DND-41 (cell line): ENCODE data around the gene LAMTOR2.

Source experiments
- ATAC-seq: fragments of 200-7000 bp; cut with Tn5 transposase; 3 replicates; pipeline ENCODE4 v1.9.1; 2021; ENCODE audit warnings: low read depth; ENCODE audit not compliant: insufficient read depth
- DNase-seq: peaks from one replicate; pipeline ENCODE4 v3.0.0-alpha.2; 2020
- H2AFZ ChIP-seq: 2 replicates; pipeline ENCODE4 v1.6.0; 2012; ENCODE audit warnings: low read depth, low read length
- H3K27ac ChIP-seq: 2 replicates; pipeline ENCODE4 v1.5.1; 2012; ENCODE audit warnings: low read length, inconsistent platforms
- H3K27me3 ChIP-seq: fragments of 200-600 bp; sonication (generic); 2 replicates; pipeline ENCODE4 v1.6.0; 2012; ENCODE audit warnings: low read length, mild to moderate bottlenecking, inconsistent platforms; ENCODE audit not compliant: insufficient read depth, poor library complexity
- H3K36me3 ChIP-seq: 2 replicates; pipeline ENCODE4 v1.5.1; 2012; ENCODE audit warnings: low read length, inconsistent platforms; ENCODE audit not compliant: insufficient read depth
- H3K4me1 ChIP-seq: 2 replicates; pipeline ENCODE4 v1.5.1; 2012; ENCODE audit warnings: mild to moderate bottlenecking, low read length; ENCODE audit not compliant: insufficient read depth
- H3K4me2 ChIP-seq: 2 replicates; pipeline ENCODE4 v1.6.0; 2012; ENCODE audit warnings: mild to moderate bottlenecking, moderate library complexity, low read length, inconsistent platforms; ENCODE audit not compliant: insufficient read depth
- H3K4me3 ChIP-seq, 2 experiments: fragments of 200-600 bp in 1 of 2; shearing (Covaris generic) in 1 of 2; 2 replicates each; pipeline ENCODE4 v1.5.1; 2012 to 2016; ENCODE audit warnings: inconsistent platforms in 2 of 2, low read length in 2 of 2, mild to moderate bottlenecking in 2 of 2, low read depth in 1 of 2, moderate library complexity in 1 of 2
- H3K79me2 ChIP-seq: 2 replicates; pipeline ENCODE4 v1.6.0; 2012; ENCODE audit warnings: low read length, inconsistent platforms; ENCODE audit not compliant: insufficient read depth
- H3K9ac ChIP-seq: 2 replicates; pipeline ENCODE4 v1.6.0; 2012; ENCODE audit warnings: low read depth, mild to moderate bottlenecking, inconsistent platforms, low read length, moderate library complexity
- H3K9me3 ChIP-seq: 2 replicates; pipeline ENCODE4 v1.5.1; 2012; ENCODE audit warnings: low read length, moderate library complexity, mild to moderate bottlenecking, inconsistent platforms; ENCODE audit not compliant: insufficient read depth, severe bottlenecking
- H4K20me1 ChIP-seq: 2 replicates; pipeline ENCODE4 v1.6.0; 2012; ENCODE audit warnings: low read length; ENCODE audit not compliant: insufficient read depth
- EZH2 ChIP-seq: IDR thresholded peaks from 3 replicates; pipeline ENCODE4 v1.6.1; 2012; ENCODE audit warnings: borderline replicate concordance, low read depth, mild to moderate bottlenecking, moderate library complexity, low read length, inconsistent platforms; ENCODE audit not compliant: severe bottlenecking
- TF ChIP-seq, protein P1 (sequence below): IDR thresholded peaks from 2 replicates; pipeline ENCODE4 v1.5.1; 2012; ENCODE audit warnings: borderline replicate concordance, low read length, moderate library complexity, mild to moderate bottlenecking; ENCODE audit not compliant: poor library complexity, severe bottlenecking; ENCODE audit errors: extremely low read depth

LAMTOR2 gene

DNA sequence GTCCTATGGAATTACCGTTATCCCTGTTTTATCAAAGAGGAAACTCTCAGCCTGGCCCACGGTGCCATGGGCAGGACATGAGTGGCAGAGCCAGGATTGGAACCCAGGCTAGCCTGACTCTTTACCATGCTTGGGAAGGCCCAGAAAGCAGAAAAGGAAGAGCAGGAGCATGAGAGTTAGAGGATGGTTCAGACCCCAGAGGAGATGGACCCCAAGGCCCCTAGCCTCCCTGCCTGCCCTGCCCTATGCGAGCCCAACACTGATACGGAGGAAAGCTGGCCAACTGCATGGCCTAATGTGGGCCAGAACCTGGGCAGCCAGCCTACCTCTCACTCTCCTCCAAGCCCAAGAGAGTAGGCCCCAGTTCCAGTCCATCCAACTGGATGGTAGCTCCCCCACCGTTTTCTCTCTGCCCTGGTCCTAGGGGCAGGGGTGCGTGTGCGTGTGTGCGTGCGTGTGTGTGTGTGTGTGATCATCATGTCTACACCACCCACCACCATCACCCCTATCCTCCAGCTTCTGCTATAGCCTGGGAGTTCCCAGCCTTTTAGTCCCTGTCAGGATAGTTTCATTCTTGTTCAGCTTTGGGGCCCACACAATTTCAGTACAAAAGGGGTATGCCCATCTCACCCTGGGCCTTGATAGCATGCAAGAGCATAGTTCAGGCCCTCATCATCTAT is 43.1 kb downstream of the LAMTOR2 start:
- H3K4me2 ChIP-seq = no peak overlapping the region
- H4K20me1 ChIP-seq = peaks cover 13% of the 10 kb centered on the region; the same call in 1 of the 2 replicates
- H3K36me3 ChIP-seq = no peaks in the 10 kb centered on the region
- no peak overlapping the region for H3K4me3 ChIP-seq
- TF ChIP-seq, protein P1, sequence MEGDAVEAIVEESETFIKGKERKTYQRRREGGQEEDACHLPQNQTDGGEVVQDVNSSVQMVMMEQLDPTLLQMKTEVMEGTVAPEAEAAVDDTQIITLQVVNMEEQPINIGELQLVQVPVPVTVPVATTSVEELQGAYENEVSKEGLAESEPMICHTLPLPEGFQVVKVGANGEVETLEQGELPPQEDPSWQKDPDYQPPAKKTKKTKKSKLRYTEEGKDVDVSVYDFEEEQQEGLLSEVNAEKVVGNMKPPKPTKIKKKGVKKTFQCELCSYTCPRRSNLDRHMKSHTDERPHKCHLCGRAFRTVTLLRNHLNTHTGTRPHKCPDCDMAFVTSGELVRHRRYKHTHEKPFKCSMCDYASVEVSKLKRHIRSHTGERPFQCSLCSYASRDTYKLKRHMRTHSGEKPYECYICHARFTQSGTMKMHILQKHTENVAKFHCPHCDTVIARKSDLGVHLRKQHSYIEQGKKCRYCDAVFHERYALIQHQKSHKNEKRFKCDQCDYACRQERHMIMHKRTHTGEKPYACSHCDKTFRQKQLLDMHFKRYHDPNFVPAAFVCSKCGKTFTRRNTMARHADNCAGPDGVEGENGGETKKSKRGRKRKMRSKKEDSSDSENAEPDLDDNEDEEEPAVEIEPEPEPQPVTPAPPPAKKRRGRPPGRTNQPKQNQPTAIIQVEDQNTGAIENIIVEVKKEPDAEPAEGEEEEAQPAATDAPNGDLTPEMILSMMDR = no peak
- TF ChIP-seq EZH2 = no peak
- DNase-seq (no peak), ATAC-seq (no peak)
- no peak overlapping the region for H3K27ac ChIP-seq
- no peaks in the 10 kb centered on the region for H3K79me2 ChIP-seq
- H2AFZ ChIP-seq = no peak overlapping the region
- no peak overlapping the region for H3K9ac ChIP-seq
- peaks cover 6% of the 10 kb centered on the region for H3K27me3 ChIP-seq
- no peaks in the 10 kb centered on the region for H3K4me1 ChIP-seq
- H3K9me3 ChIP-seq = no peaks in the 10 kb centered on the region

DNA sequence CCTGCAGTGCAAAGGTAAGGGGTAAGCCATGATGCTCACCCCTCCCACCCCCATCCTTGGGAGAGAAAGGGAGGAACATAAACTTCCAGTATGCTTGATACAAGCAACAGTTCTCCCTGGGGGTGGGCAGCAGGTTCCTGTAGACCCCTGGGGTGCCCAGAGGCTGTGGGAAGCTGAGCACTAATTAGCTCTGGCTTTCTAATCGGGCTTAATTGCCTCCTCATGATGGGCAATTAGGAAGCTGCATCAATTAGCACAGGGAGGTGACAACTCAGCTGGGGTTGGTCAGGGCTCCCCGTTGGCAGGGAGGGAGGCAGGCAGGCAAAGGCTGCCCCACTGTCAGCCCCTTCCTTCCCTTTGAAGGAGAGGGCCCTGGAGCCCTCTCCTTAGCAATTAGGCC is 44.2 kb downstream of the LAMTOR2 start:
- no peak for ATAC-seq
- Histone ChIP-seq H3K9me3 (no peaks in the 10 kb centered on the region), H2AFZ (no peak overlapping the region), H3K4me1 (no peaks in the 10 kb centered on the region), H3K4me3 (no peak overlapping the region), H3K27ac (no peak overlapping the region), H3K4me2 (no peak overlapping the region), H4K20me1 (peaks cover 13% of the 10 kb centered on the region; the same call in 1 of the 2 replicates), H3K79me2 (no peaks in the 10 kb centered on the region), H3K36me3 (no peaks in the 10 kb centered on the region), H3K27me3 (peaks cover 10% of the 10 kb centered on the region), H3K9ac (no peak overlapping the region)
- no peak for TF ChIP-seq EZH2
- TF ChIP-seq, protein P1 = no peak
- DNase-seq = no peak

GRCh38 chr1:156099282-156099681 is 44.7 kb downstream of the LAMTOR2 start:
- DNase-seq (no peak), ATAC-seq (no peak)
- H3K9me3 ChIP-seq = no peaks in the 10 kb centered on the region
- peaks cover 13% of the 10 kb centered on the region; the same call in 1 of the 2 replicates for H4K20me1 ChIP-seq
- H3K4me1 ChIP-seq = no peaks in the 10 kb centered on the region
- no peak overlapping the region for H2AFZ ChIP-seq
- TF ChIP-seq, protein P1 = no peak
- no peak for TF ChIP-seq EZH2
- no peak overlapping the region for H3K4me3 ChIP-seq
- H3K9ac ChIP-seq = no peak overlapping the region
- no peak overlapping the region for H3K27ac ChIP-seq
- H3K27me3 ChIP-seq = peaks cover 10% of the 10 kb centered on the region
- no peaks in the 10 kb centered on the region for H3K79me2 ChIP-seq
- no peaks in the 10 kb centered on the region for H3K36me3 ChIP-seq
- no peak overlapping the region for H3K4me2 ChIP-seq
